NB4 (cell line): ENCODE data around the gene LFNG.

Experiments
- DNase-seq: peaks from one replicate; pipeline ENCODE4 v3.0.0; 2010; ENCODE audit warnings: low read depth
- H3K4me3 ChIP-seq: one replicate; pipeline ENCODE4 v1.5.1; 2011; ENCODE audit warnings: mild to moderate bottlenecking, low read depth, low read length, moderate library complexity
- CTCF ChIP-seq: IDR thresholded peaks from one replicate; pipeline ENCODE4 v1.5.1; 2012; ENCODE audit warnings: low read depth, low read length
- MAX ChIP-seq: IDR thresholded peaks from 2 replicates; pipeline ENCODE4 v1.6.1; 2011; ENCODE audit warnings: low read depth, low read length
- MYC ChIP-seq: IDR thresholded peaks from 2 replicates; pipeline ENCODE4 v1.6.1; 2011; ENCODE audit warnings: low read depth, low read length
- POLR2A ChIP-seq: IDR thresholded peaks from 2 replicates; pipeline ENCODE4 v1.6.1; 2011; ENCODE audit warnings: mild to moderate bottlenecking; ENCODE audit not compliant: insufficient read length; ENCODE audit errors: extremely low read depth

Gene LFNG

GRCh38 chr7:2499181-2499580 lies 20.4 kb upstream of the LFNG start:
- DNase-seq: no peak
- no peak for TF ChIP-seq MAX
- TF ChIP-seq MYC: no peak

GRCh38 chr7:2499719-2500430 lies 19.7 kb upstream of the LFNG start:
- H3K4me3 ChIP-seq: no peak overlapping the region
- no peak for DNase-seq
- TF ChIP-seq CTCF (no peak), POLR2A (no peak), MAX (no peak), MYC (no peak)

More at GRCh38 chr7:2499181-2499580, 20.4 kb upstream of the LFNG start:
- H3K4me3 ChIP-seq: no peak overlapping the region

GRCh38 chr7:2500701-2501100 lies 18.9 kb upstream of the LFNG start:
- TF ChIP-seq MYC (no peak), POLR2A (no peak), CTCF (no peak), MAX (no peak)
- H3K4me3 ChIP-seq: no peak overlapping the region
- DNase-seq: no peak

GRCh38 chr7:2501947-2502646 lies 17.5 kb upstream of the LFNG start:
- DNase-seq: no peak
- TF ChIP-seq MAX (no peak), MYC (no peak), CTCF (no peak), POLR2A (no peak)

GRCh38 chr7:2502647-2502966 lies 17.0 kb upstream of the LFNG start:
- no peak for TF ChIP-seq MYC
- TF ChIP-seq POLR2A: no peak
- TF ChIP-seq CTCF: no peak
- TF ChIP-seq MAX: no peak
- no peak overlapping the region for H3K4me3 ChIP-seq
- DNase-seq: no peak

More at GRCh38 chr7:2501947-2502646, 17.5 kb upstream of the LFNG start:
- H3K4me3 ChIP-seq: no peak overlapping the region
